ENCODE results near the gene FAM83C. TPM values are rescaled to one million over a fixed set of nuclear protein-coding genes. Genes with fewer than 3 reads are reported as not detected.

Gene FAM83C
- total and polyA plus RNA-seq, 2 experiments from 2014 or later, result not detected

DNA sequence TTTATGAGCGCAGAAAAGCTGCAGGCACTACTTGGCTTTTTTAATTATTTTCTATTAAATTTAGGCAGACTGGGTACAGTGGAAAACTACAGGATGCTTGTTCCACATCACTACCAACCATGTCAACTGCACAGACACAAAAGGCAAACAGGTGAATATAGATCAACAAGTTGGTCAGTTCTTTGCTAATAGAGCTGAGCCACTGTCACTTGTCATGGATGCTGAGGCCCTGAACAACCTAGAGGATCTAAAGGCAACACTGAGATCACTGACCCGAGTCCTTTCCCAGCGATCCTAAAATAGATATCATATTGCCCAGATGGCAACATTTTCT is 34.5 kb upstream of the FAM83C start:
- no peak overlapping the region for H2AFZ ChIP-seq
- H3K36me3 ChIP-seq (replicated peaks; ENCODE audit: insufficient read depth, low read depth), result no peaks in the 10 kb centered on the region
- peaks cover 37% of the 10 kb centered on the region for H3K4me1 ChIP-seq (ENCODE audit: insufficient read depth)
- no peak for DNase-seq (ENCODE audit: low spot score)
- H3K4me3 ChIP-seq, result no peak overlapping the region
- 61% methylated on average over 3 of the region's 3 CpGs for WGBS (ENCODE audit: low lambda C conversion rate, missing lambda C conversion rate)
- no peaks in the 10 kb centered on the region for H3K9me2 ChIP-seq (replicated peaks; ENCODE audit: insufficient read depth)
- H3K27ac ChIP-seq, result peak overlapping the region; percentile 95
- peak overlapping the region; percentile 27 for H3K4me2 ChIP-seq
- H3K27me3 ChIP-seq, result no peaks in the 10 kb centered on the region
- no peaks in the 10 kb centered on the region for H3K79me2 ChIP-seq
- TF ChIP-seq EZH2 (IDR thresholded peaks at IDR 0.05; ENCODE audit: borderline replicate concordance) (no peak), EZH2phosphoT487 (IDR thresholded peaks at IDR 0.05; ENCODE audit: low read depth, severe bottlenecking, unreplicated experiment) (no peak)
- TF ChIP-seq, protein P1, sequence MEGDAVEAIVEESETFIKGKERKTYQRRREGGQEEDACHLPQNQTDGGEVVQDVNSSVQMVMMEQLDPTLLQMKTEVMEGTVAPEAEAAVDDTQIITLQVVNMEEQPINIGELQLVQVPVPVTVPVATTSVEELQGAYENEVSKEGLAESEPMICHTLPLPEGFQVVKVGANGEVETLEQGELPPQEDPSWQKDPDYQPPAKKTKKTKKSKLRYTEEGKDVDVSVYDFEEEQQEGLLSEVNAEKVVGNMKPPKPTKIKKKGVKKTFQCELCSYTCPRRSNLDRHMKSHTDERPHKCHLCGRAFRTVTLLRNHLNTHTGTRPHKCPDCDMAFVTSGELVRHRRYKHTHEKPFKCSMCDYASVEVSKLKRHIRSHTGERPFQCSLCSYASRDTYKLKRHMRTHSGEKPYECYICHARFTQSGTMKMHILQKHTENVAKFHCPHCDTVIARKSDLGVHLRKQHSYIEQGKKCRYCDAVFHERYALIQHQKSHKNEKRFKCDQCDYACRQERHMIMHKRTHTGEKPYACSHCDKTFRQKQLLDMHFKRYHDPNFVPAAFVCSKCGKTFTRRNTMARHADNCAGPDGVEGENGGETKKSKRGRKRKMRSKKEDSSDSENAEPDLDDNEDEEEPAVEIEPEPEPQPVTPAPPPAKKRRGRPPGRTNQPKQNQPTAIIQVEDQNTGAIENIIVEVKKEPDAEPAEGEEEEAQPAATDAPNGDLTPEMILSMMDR (IDR thresholded peaks at IDR 0.05; ENCODE audit: poor library complexity), result no peak
- no peaks in the 10 kb centered on the region for H3K9me3 ChIP-seq (ENCODE audit: low read depth)
- H4K20me1 ChIP-seq (ENCODE audit: insufficient read depth, poor library complexity, severe bottlenecking), result no peaks in the 10 kb centered on the region

DNA sequence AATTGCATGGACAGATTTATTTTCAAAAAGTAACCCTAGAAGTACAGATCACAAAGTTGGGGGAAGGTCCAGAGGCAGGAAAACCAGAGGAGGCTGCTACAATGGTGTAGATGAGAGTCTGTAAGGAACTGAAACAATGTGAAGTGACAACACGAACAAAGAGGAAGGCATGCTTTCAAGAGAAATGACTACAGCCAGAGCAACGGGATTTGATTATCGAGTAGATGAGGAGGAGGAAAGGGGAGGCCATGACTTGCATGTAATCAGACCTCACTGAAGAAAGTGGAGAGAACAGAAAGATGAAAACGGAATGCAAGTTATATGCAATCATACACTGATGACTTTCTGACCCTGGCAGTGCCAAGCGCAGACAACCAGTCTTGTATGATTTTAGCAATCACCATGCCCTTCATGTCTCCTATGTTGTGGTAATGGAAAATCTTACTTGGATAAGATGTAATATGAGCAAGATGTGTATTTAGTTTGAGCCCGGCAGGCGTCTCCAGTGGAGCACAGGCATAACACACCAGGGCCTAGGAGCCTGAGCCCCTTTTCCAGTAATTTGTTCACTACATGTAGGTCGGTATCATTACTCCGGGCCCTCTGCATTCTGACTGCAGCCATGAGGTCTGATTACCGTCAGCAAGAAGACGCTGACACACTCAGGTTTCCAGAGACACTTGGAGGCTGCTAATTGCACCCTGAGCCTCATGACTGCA is 34.0 kb upstream of the FAM83C start:
- peak; percentile 47 for DNase-seq (ENCODE audit: low spot score)
- TF ChIP-seq EZH2 (IDR thresholded peaks at IDR 0.05; ENCODE audit: borderline replicate concordance) (no peak), EZH2phosphoT487 (IDR thresholded peaks at IDR 0.05; ENCODE audit: low read depth, severe bottlenecking, unreplicated experiment) (no peak)
- TF ChIP-seq, protein P1 (IDR thresholded peaks at IDR 0.05; ENCODE audit: poor library complexity), result no peak
- Histone ChIP-seq H3K9me2 (replicated peaks; ENCODE audit: insufficient read depth) (no peaks in the 10 kb centered on the region), H3K9me3 (ENCODE audit: low read depth) (no peaks in the 10 kb centered on the region), H3K79me2 (no peaks in the 10 kb centered on the region), H3K4me2 (peak overlapping the region; percentile 27), H3K36me3 (replicated peaks; ENCODE audit: insufficient read depth, low read depth) (no peaks in the 10 kb centered on the region), H4K20me1 (ENCODE audit: insufficient read depth, poor library complexity, severe bottlenecking) (no peaks in the 10 kb centered on the region), H2AFZ (no peak overlapping the region), H3K4me3 (no peak overlapping the region), H3K27me3 (no peaks in the 10 kb centered on the region), H3K27ac (peak overlapping the region; percentile 95), H3K4me1 (ENCODE audit: insufficient read depth) (peaks cover 37% of the 10 kb centered on the region)
- 71% methylated on average over 11 of the region's 11 CpGs for WGBS (ENCODE audit: low lambda C conversion rate, missing lambda C conversion rate)

DNA sequence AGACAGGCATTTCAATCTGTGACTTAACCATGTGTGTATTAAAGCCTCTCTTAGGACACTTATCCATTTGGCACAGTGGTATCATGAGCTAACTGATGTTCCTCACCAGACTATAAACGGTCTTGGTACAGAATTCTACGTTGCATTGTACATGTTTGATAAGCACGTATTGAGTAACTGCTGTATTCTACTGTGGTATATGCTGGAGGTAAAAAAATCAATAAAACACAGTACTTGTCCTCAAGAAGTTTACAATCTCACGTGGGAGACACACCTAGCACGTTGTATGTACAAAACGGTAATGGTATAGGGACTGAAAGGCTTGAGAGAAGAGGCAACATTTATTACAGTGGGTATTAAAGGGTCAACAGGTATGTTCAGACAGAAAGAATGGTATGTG is 33.2 kb upstream of the FAM83C start:
- H3K27me3 ChIP-seq, result no peaks in the 10 kb centered on the region
- WGBS (ENCODE audit: low lambda C conversion rate, missing lambda C conversion rate), result 72% methylated on average over 6 of the region's 6 CpGs
- H3K4me1 ChIP-seq (ENCODE audit: insufficient read depth), result peaks cover 45% of the 10 kb centered on the region
- DNase-seq (ENCODE audit: low spot score), result no peak
- H3K36me3 ChIP-seq (replicated peaks; ENCODE audit: insufficient read depth, low read depth), result no peaks in the 10 kb centered on the region
- H4K20me1 ChIP-seq (ENCODE audit: insufficient read depth, poor library complexity, severe bottlenecking), result no peaks in the 10 kb centered on the region
- H3K9me3 ChIP-seq (ENCODE audit: low read depth), result no peaks in the 10 kb centered on the region
- no peak overlapping the region for H2AFZ ChIP-seq
- no peaks in the 10 kb centered on the region for H3K79me2 ChIP-seq
- no peak overlapping the region for H3K4me2 ChIP-seq
- H3K4me3 ChIP-seq, result no peak overlapping the region
- H3K27ac ChIP-seq, result peak overlapping the region; percentile 95
- TF ChIP-seq EZH2phosphoT487 (IDR thresholded peaks at IDR 0.05; ENCODE audit: low read depth, severe bottlenecking, unreplicated experiment) (no peak), EZH2 (IDR thresholded peaks at IDR 0.05; ENCODE audit: borderline replicate concordance) (no peak)
- TF ChIP-seq, protein P1 (IDR thresholded peaks at IDR 0.05; ENCODE audit: poor library complexity), result no peak
- H3K9me2 ChIP-seq (replicated peaks; ENCODE audit: insufficient read depth), result no peaks in the 10 kb centered on the region
